Measurements from ENCODE around the gene ZNF558. TPM values are rescaled to one million over a fixed set of nuclear protein-coding genes. Genes with fewer than 3 reads are reported as not detected.
A peak's percentile ranks its signal among the peaks of the same experiment; 100 is the strongest.
"Not testable (repeated sequence)": the region's sequence is repeated elsewhere in the genome, so short reads cannot be mapped to it uniquely, and the experiment has no call there.

The ZNF558 gene
- total RNA-seq, 1 donor from 2014 or later: 26.4 TPM

- Mint-ChIP-seq H3K27ac (peak overlapping the region; percentile 89), H3K27me3 (peaks cover 2% of the 10 kb centered on the region), H3K36me3 (ENCODE audit: low read depth) (peaks cover 25% of the 10 kb centered on the region), H3K4me1 (peaks cover 15% of the 10 kb centered on the region), H3K9me3 (peaks cover 4% of the 10 kb centered on the region), H3K4me3 (peak overlapping the region; percentile 90)
- intact Hi-C loops (cut with micrococcal nuclease): loop anchor here (10.0 kb wide), 2 partner anchors 827 to 1253 kb away; partner anchors contain the start of genes ELAVL1 and SHFL
- DNase-seq: no peak
Observed at GRCh38 chr19:8831373-8831772, 731 bp downstream of the ZNF558 start.

- Mint-ChIP-seq H3K9me3 (peaks cover 9% of the 10 kb centered on the region), H3K27me3 (no peaks in the 10 kb centered on the region), H3K27ac (no peak overlapping the region), H3K36me3 (ENCODE audit: low read depth) (peaks cover 57% of the 10 kb centered on the region), H3K4me3 (no peak overlapping the region), H3K4me1 (peaks cover 11% of the 10 kb centered on the region)
- intact Hi-C loops (cut with micrococcal nuclease): no loop called here
- DNase-seq: no peak
Observed at GRCh38 chr19:8827277-8827676, 4.8 kb downstream of the ZNF558 start.

DNA sequence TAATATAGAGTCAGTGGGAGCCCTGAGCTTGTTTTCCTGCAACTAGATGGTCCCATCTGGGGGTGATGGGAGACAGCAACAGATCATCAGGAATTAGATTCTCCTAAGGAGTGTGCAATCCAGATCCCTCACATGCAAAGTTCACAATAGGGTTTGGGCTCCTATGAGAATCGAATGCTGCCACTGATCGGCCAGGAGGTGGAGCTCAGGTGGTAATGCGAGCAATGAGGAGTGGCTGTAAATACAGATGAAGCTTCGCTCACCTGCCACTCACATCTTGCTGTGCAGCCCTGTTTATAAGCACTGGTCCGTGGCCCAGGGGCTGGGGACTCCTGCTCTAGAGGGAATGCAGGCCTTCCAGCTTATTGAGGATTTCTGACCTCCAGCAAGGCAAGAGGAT, 5.7 kb downstream of the ZNF558 start:
- H3K36me3 Mint-ChIP-seq (ENCODE audit: low read depth): peaks cover 66% of the 10 kb centered on the region
- DNase-seq: no peak
- H3K27me3 Mint-ChIP-seq: no peaks in the 10 kb centered on the region
- intact Hi-C loops (cut with micrococcal nuclease): no loop called here
- no peak overlapping the region for H3K27ac Mint-ChIP-seq
- H3K9me3 Mint-ChIP-seq: peaks cover 9% of the 10 kb centered on the region
- H3K4me3 Mint-ChIP-seq: no peak overlapping the region
- H3K4me1 Mint-ChIP-seq: peaks cover 7% of the 10 kb centered on the region

DNA sequence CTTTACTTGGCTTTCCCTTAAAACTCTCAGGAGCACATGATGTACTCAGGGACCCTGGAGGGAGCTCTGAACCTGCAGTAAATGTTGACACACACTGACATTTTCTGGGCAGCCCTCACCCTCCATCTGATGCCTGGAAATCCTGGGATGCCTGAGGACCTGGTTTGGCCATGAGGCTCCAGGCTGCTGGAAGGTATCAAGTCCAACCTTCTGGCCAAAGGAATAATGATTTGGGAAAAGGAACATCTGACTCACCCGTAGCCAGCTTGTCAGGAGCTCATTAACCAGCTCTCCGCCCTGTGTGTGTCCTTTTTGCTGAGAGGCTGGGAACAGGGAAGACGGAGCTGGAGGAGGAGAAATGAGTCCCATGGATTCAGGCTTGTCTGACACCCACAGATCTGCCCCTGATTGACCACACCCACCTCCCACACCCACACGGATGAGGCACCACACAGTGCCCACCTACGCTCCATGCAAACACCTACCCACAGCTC, 10.3 kb downstream of the ZNF558 start:
- H3K27ac Mint-ChIP-seq: no peak overlapping the region
- no peaks in the 10 kb centered on the region for H3K27me3 Mint-ChIP-seq
- no peak for DNase-seq

DNA sequence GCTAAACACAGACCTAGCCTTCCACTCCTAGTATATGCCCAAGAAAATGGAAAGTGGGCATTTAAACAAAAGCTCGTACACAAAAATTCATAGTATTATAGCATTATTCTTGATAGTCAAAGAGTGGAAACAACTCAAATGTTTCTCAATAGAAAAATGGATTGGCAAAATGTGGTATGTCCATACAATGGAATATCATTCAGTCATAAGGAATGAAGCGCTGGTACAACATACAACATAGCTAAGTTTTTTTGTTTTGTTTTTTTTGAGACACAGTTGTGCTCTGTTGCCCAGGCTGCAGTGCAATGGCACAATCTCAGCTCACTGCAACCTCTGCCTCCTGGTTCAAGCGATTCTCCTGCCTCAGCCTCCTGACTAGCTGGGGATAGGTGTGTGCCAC, 11.9 kb downstream of the ZNF558 start:
- intact Hi-C loops (cut with micrococcal nuclease): no loop called here
- peaks cover 36% of the 10 kb centered on the region for H3K9me3 Mint-ChIP-seq
- H3K36me3 Mint-ChIP-seq (ENCODE audit: low read depth): peaks cover 96% of the 10 kb centered on the region
- no peak overlapping the region for H3K4me3 Mint-ChIP-seq
- no peaks in the 10 kb centered on the region for H3K4me1 Mint-ChIP-seq
- H3K27me3 Mint-ChIP-seq: no peaks in the 10 kb centered on the region
- H3K27ac Mint-ChIP-seq: no peak overlapping the region
- no peak for DNase-seq

More for the DNA sequence above, 10.3 kb downstream of the ZNF558 start:
- intact Hi-C loops (cut with micrococcal nuclease): no loop called here
- peaks cover 2% of the 10 kb centered on the region for H3K4me1 Mint-ChIP-seq
- peaks cover 26% of the 10 kb centered on the region for H3K9me3 Mint-ChIP-seq
- no peak overlapping the region for H3K4me3 Mint-ChIP-seq
- peaks cover 87% of the 10 kb centered on the region for H3K36me3 Mint-ChIP-seq (ENCODE audit: low read depth)

DNA sequence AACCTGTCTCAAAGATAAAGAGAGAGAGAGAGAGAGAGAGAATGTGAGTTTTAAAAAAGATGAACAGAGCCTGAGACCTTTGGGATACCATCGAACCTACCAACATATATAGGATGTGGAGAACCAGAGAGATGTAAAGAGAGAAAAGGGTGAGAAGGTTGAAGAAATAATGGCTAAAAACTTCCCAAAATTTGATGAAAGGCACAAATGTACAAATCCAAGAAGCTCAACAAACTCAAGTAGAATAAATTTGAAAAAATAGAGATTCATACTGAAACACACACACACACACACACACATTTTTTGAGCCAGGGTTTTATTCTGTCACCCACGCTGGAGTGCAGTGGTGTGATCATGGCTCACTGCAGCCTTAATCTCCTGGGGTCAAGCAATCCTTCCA, 16.3 kb downstream of the ZNF558 start:
- intact Hi-C loops (cut with micrococcal nuclease): no loop called here
- H3K27me3 Mint-ChIP-seq: no peaks in the 10 kb centered on the region
- H3K4me3 Mint-ChIP-seq: no peak overlapping the region
- no peaks in the 10 kb centered on the region for H3K4me1 Mint-ChIP-seq
- DNase-seq: no peak
- H3K27ac Mint-ChIP-seq: no peak overlapping the region
- peaks cover 49% of the 10 kb centered on the region for H3K9me3 Mint-ChIP-seq
- peaks cover 98% of the 10 kb centered on the region for H3K36me3 Mint-ChIP-seq (ENCODE audit: low read depth)

DNA sequence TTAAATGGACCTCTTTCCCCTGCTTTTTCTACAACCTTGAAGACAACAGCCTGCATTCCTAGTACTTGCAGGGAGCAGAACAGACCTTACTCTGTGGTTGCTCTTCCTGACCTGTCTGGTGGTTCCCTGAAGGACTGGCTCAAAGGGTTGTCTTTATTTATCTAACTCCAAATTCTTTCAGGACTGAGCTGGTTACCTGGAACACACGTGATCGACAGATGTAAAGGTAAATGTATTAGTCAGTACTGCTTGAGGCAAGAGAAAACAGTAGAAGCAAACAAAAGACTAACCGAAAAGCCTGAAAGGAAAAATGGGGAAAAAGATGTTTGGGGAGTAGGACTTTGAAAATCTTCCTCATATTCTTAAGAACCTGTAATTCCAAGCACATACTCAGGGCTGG, 17.9 kb downstream of the ZNF558 start:
- H3K36me3 Mint-ChIP-seq (ENCODE audit: low read depth): peaks cover 92% of the 10 kb centered on the region

GRCh38 chr19:8811315-8812172, 20.6 kb downstream of the ZNF558 start:
- Mint-ChIP-seq H3K9me3 (peaks cover 46% of the 10 kb centered on the region), H3K4me3 (no peak overlapping the region), H3K27ac (no peak overlapping the region), H3K4me1 (no peaks in the 10 kb centered on the region), H3K36me3 (ENCODE audit: low read depth) (peaks cover 86% of the 10 kb centered on the region), H3K27me3 (no peaks in the 10 kb centered on the region)
- intact Hi-C loops (cut with micrococcal nuclease): no loop called here
- no peak for DNase-seq

More for the DNA sequence above, 17.9 kb downstream of the ZNF558 start:
- no peak for DNase-seq
- intact Hi-C loops (cut with micrococcal nuclease): no loop called here
- H3K27ac Mint-ChIP-seq: no peak overlapping the region
- no peak overlapping the region for H3K4me3 Mint-ChIP-seq
- H3K4me1 Mint-ChIP-seq: no peaks in the 10 kb centered on the region
- H3K9me3 Mint-ChIP-seq: peaks cover 51% of the 10 kb centered on the region
- no peaks in the 10 kb centered on the region for H3K27me3 Mint-ChIP-seq

- Mint-ChIP-seq H3K27ac (no peak overlapping the region), H3K9me3 (peaks cover 39% of the 10 kb centered on the region), H3K36me3 (ENCODE audit: low read depth) (peaks cover 61% of the 10 kb centered on the region), H3K4me3 (no peak overlapping the region), H3K4me1 (no peaks in the 10 kb centered on the region), H3K27me3 (no peaks in the 10 kb centered on the region)
- no peak for DNase-seq
- intact Hi-C loops (cut with micrococcal nuclease): no loop called here
Observed at GRCh38 chr19:8806661-8807060, 25.4 kb downstream of the ZNF558 start.

GRCh38 chr19:8794823-8795222, 37.3 kb downstream of the ZNF558 start:
- no peak overlapping the region for H3K27ac Mint-ChIP-seq
- H3K4me1 Mint-ChIP-seq: no peaks in the 10 kb centered on the region
- no peak overlapping the region for H3K4me3 Mint-ChIP-seq
- intact Hi-C loops (cut with micrococcal nuclease): no loop called here
- no peaks in the 10 kb centered on the region for H3K27me3 Mint-ChIP-seq
- no peak for DNase-seq
- no peaks in the 10 kb centered on the region for H3K36me3 Mint-ChIP-seq (ENCODE audit: low read depth)
- no peaks in the 10 kb centered on the region for H3K9me3 Mint-ChIP-seq

- DNase-seq: peak; percentile 18
- H3K4me1 Mint-ChIP-seq; intact Hi-C loops (cut with micrococcal nuclease); H3K9me3 Mint-ChIP-seq; H3K27me3 Mint-ChIP-seq; H3K27ac Mint-ChIP-seq; H3K4me3 Mint-ChIP-seq; H3K36me3 Mint-ChIP-seq (ENCODE audit: low read depth): not testable (repeated sequence)
Observed at GRCh38 chr19:8773587-8773986, 58.5 kb downstream of the ZNF558 start.

- intact Hi-C loops (cut with micrococcal nuclease); H3K27me3 Mint-ChIP-seq; H3K27ac Mint-ChIP-seq; H3K9me3 Mint-ChIP-seq; H3K4me1 Mint-ChIP-seq; H3K4me3 Mint-ChIP-seq; H3K36me3 Mint-ChIP-seq (ENCODE audit: low read depth); DNase-seq: not testable (repeated sequence)
Observed at GRCh38 chr19:8769265-8769664, 62.8 kb downstream of the ZNF558 start.

GRCh38 chr19:8767257-8767656, 64.8 kb downstream of the ZNF558 start:
- H3K27me3 Mint-ChIP-seq; H3K9me3 Mint-ChIP-seq; intact Hi-C loops (cut with micrococcal nuclease); H3K4me1 Mint-ChIP-seq; H3K27ac Mint-ChIP-seq; H3K4me3 Mint-ChIP-seq; H3K36me3 Mint-ChIP-seq (ENCODE audit: low read depth): not testable (repeated sequence)
- peak; percentile 52 for DNase-seq
